UCSD-AML1 (cell line): ENCODE results near the gene AEN.

Experiments
- DNase-seq: peaks from one replicate; lab custom pipeline; 2025; ENCODE audit not compliant: unreplicated experiment; lab: John Stamatoyannopoulos, UW

The AEN gene

DNA sequence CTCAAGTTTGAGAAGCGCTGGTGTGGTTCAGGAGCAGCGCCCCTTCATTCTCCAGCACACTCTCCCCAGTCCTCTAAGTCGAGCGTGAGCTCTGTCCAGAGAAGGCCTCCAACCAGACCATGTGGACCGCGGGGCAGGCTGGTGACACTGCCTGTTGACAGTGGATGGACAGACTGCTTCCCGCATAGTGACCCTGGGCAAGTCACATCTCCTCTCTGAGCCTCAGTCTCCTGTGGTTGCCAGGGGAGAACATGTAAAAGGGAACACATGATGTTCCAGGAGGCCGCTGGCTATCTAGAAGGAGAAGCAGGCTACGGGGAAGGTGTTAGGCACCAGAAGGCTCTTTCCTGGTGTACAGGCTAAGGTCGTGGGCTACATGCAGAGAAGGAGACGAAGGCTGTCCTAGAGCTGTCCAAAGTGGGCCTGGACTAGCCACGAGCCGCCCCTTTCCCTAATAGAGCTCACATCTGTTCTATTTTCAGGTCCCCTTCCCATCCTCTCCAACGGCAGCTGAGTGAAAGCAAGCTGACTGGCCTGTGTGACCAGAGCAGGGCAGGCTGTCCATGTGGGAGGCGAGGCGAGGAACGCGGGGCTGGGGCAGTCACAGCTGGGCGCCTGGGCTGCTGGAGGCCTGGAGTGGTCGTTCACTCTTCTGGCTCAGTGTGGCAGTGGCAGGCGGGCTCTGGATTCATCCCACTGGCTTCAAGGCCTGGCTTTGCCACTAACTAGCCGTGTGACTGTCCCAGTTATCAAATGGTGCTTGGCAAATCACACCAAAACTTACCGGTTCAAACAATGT lies 28.8 kb downstream of the AEN start:
- no peak for DNase-seq

DNA sequence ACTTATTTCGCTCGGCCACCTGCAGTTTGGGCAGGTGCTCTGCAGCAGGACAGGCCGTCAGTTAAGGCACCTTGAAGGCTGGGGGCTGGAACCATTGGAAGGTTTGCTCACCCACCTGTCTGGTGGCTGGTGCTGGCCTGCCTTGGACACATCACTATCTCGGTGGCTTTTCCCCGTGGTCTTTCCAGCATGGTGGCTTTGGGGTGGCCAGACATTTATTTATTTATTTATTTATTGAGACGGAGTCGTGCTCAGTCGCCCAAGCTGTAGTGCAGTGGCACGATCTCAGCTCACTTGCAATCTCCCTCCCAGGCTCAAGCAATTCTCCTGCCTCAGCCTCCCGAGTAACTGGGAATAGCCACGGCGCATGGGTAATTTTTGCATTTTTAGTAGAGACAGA lies 29.4 kb downstream of the AEN start:
- DNase-seq, result no peak

DNA sequence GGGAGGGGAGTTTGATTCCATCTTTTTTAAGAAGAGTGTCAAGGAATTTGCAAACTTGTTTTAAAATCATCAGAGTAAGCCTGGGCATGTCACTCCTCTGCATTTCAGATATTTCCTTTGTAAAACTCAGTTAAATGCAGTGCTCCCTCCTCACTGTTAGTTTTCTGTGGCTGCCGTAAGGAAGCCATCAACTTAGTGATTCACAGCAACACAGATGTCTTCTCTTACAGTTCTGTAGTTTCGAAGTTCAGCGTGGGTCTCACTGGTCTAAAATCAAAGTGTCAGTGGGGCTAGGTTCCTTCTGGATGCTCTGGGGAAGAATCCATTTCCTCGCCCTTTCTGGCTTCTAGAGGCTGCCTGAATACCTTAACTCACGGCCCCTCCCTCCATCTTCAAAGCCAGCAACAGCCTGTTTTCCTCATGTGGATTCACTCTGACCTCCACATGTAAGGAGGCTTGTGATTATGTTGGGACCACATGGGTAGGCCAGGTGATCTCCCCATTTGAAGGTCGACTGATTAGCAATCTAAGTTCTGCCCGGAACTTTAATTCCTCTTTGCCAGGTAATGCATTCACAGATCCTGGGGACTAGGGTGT lies 30.1 kb downstream of the AEN start:
- DNase-seq, result no peak

- no peak for DNase-seq
Observed at GRCh38 chr15:88651971-88652370, 30.8 kb downstream of the AEN start.

GRCh38 chr15:88652456-88653199 lies 31.5 kb downstream of the AEN start:
- no peak for DNase-seq

- no peak for DNase-seq
Observed at GRCh38 chr15:88653200-88654064, 32.3 kb downstream of the AEN start.

DNA sequence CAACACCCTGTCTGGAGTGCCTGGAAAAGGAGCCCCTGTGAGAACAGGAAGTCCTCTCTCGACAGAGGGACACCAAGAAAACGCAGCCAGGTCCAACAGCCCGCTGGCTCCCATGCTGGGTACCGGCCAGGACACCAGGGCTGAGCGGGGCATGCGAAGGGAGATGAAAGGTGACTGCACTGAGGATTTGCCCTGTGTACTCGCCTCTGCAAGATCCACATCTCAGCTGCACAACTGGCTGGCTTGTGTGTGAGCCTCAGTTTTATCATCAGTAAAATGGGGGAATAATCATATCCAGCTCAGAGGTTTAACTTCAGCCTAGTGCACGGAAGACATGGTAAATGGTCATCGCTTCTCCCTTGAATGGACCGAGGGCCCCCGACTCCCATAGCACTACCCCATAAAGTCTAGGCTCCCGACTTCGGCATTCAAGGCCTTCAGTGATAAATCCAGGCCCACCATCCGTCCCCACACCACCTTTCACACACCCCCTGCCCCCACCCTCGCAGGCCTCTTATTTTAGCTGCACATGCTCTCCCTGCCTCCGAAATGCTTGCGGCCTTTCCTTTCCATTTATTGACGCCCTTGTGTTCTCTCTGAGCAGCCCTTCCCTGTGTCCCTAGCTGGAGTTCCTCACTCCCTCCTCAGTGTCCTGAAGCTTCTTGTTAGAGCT lies 33.4 kb downstream of the AEN start:
- DNase-seq, result no peak

DNA sequence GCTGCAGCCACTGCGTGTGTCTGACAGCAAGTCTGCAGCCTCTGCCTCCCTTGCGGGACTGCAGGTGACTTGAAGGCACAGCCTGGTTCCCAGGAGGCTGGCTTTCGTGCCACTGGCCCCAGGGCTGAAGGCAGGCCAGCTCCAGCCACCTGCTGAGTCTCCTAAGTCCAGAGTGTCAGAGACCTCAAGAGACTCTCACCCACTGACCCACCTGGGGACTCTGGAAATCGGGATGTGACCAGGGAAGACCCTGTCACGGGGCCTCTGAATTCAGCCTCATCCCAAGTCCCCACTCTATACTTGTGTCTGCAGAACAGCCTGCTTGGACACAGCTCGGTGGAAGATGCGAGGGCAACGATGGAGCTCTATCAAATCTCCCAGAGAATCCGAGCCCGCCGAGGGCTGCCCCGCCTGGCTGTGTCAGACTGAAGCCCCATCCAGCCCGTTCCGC lies 34.0 kb downstream of the AEN start:
- no peak for DNase-seq

- DNase-seq, result no peak
Observed at GRCh38 chr15:88655800-88656488, 34.8 kb downstream of the AEN start.

DNA sequence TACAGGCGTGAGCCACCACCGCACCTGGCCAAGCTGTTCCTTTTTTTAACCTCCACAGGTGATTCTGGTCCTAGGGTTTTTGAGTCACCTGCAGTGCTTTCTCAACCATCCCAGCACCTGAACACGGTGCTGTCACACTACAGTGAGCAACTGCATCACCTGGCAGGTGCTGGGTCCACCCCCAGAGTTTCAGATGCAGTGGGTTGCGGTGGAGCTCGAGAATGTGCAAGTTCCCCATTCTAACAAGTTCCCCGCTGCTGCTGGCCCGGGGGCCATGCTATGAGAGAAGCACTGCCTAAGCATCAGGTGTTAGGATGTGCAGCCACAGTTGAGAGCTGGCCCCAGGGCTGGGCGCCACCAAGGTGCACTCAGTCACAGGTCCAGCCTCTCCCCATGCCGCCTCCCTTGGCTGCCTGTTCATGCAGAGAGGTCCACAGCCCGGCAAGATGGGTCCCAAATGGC lies 35.7 kb downstream of the AEN start:
- no peak for DNase-seq

DNA sequence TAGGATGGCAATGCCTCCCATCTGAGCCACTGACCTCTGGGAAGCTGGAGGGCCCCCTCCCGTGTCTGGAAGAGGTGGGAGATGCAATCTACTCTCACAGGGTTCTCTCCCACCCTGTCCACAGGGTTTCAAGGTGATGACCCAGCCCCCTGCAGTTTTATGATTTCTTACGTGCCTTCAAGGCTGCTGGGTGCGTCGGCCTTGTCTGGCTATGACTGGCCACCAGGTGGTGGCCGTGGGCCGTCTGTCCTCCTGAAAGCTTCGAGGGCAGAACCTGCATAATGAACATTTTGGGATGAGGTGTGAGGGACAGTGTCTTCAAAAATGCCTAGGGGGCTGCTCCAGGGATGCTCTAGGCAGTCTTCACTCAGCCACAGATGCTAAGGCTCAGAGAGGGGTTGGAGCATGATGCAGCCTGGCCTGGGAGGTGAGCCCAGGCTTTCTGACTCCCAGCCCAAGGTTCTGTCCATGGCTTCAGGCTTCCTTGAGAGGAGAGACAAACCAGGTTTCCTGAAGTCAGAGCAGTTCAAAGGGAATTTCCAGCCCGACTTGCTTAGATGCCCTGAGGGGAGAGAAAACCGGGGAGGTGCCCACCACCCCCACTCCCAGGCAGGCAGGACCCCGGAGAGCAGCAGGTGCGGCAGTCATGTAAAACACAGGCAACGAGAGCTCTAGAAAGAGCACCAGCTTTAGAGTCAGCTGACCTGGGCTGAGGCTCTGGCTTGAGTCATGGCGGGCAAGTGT lies 36.4 kb downstream of the AEN start:
- no peak for DNase-seq

DNA sequence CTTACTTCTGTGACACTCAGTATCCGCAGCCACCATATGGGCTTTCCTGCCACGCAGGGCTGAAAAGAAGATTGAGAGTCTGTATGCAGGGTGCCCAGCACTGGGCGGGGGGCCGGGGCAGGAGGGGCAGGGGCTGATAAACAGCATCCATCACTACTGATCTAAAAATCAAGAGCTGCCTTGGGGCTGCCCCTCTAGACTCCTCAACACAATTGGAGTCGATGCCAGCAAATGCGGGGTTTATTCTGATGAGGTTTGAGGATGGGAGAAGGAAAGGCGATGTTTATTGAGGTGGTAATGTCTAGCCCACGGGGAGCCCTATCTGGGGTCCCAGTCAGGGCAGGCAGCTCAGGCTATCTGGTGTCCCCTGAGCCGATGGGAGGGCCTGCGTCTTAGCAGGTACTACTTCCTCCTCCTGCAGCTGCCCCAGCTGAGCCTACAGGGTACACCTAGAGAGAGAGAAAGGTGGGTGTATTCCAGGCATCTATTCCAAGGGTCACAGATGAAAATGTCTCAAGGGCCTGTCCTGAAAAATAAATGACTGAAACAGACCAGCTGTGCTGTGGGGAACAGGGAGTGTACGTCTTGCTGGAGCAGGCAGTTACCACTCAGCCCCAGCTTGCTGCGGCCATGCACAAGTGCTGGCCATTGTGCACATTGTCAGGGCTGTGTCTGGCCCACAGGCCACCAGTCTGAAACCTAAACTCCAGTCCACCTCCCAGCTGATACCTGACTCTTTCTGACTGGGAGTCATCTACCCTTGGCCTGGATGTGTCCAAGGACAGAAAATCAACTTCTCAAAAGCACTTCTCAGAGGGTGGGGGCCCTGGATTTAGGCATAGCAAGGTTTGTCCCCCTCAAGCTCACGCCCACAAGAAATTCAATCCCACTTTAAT lies 37.2 kb downstream of the AEN start:
- DNase-seq, result no peak

GRCh38 chr15:88658972-88659931 lies 38.1 kb downstream of the AEN start:
- DNase-seq, result no peak

DNA sequence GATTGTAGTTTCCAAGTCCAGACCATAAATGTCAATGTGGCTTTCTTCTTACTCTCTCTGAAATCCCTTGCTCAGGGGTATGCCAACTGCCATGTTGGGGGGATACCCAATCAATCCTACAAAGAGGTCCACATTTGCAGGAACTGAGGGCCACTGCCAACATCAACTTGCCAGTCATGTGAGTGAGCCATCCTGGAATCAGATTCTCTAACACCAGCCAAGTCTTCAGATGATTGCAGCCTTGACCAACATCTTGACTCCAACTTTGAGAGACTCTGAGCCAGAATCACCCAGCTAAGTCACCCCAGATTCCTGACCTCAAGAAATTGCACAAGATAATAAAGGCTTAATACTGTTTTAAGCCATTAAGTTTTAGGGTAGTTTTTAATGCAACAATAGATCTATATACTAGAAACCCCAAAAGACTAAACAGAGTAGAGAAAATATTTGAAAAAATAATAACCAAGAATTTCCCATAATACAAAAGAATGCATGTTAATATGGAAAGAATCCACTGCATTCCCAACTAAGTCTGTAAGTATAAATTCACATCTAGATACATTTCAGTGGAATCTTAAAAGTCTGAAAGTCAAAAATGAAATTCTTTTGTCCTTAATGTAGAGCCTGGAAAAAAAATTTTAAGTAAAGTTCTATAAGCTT lies 40.0 kb downstream of the AEN start:
- no peak for DNase-seq

- no peak for DNase-seq
Observed at GRCh38 chr15:88661761-88662556, 40.8 kb downstream of the AEN start.
